Raji (cell line): Measurements from ENCODE around the gene LYRM4.

Source experiments
- POLR2A ChIP-seq: IDR thresholded peaks from 2 replicates; pipeline ENCODE4 v1.6.1; 2011; ENCODE audit warnings: low read depth, low read length, control low read depth; ENCODE audit not compliant: insufficient read depth

Gene LYRM4

GRCh38 chr6:5205877-5206850, 54.6 kb downstream of the LYRM4 start:
- no peak for TF ChIP-seq POLR2A

- TF ChIP-seq POLR2A = no peak
Measured at GRCh38 chr6:5205035-5205507, 55.7 kb downstream of the LYRM4 start.

- TF ChIP-seq POLR2A = no peak
Measured at GRCh38 chr6:5204376-5204775, 56.4 kb downstream of the LYRM4 start.

- no peak for TF ChIP-seq POLR2A
Measured at GRCh38 chr6:5203546-5203945, 57.2 kb downstream of the LYRM4 start.

GRCh38 chr6:5202941-5203340, 57.8 kb downstream of the LYRM4 start:
- TF ChIP-seq POLR2A = no peak

GRCh38 chr6:5202206-5202605, 58.5 kb downstream of the LYRM4 start:
- TF ChIP-seq POLR2A = no peak

- TF ChIP-seq POLR2A = no peak
Measured at GRCh38 chr6:5201271-5201670, 59.5 kb downstream of the LYRM4 start.

GRCh38 chr6:5199702-5200101, 61.0 kb downstream of the LYRM4 start:
- TF ChIP-seq POLR2A = no peak

GRCh38 chr6:5199283-5199682, 61.5 kb downstream of the LYRM4 start:
- no peak for TF ChIP-seq POLR2A

- no peak for TF ChIP-seq POLR2A
Measured at GRCh38 chr6:5197084-5197483, 63.7 kb downstream of the LYRM4 start.

- TF ChIP-seq POLR2A = no peak
Measured at GRCh38 chr6:5192135-5192794, 68.5 kb downstream of the LYRM4 start.

GRCh38 chr6:5191722-5192121, 69.0 kb downstream of the LYRM4 start:
- no peak for TF ChIP-seq POLR2A

- no peak for TF ChIP-seq POLR2A
Measured at GRCh38 chr6:5191222-5191621, 69.5 kb downstream of the LYRM4 start.

- TF ChIP-seq POLR2A = no peak
Measured at GRCh38 chr6:5190507-5190906, 70.2 kb downstream of the LYRM4 start.

GRCh38 chr6:5188646-5189045, 72.1 kb downstream of the LYRM4 start:
- no peak for TF ChIP-seq POLR2A

- no peak for TF ChIP-seq POLR2A
Measured at GRCh38 chr6:5184878-5185277, 75.9 kb downstream of the LYRM4 start.
